Osteocyte (in vitro differentiated cells): ENCODE measurements around the gene DNAH11. TPM values are rescaled to one million over a fixed set of nuclear protein-coding genes. Genes with fewer than 3 reads are reported as not detected.

Experiments used
- DNase-seq: peaks from one replicate; pipeline ENCODE4 v3.0.0; 2021; ENCODE audit warnings: mixed read lengths; ENCODE audit not compliant: unreplicated experiment; ENCODE audit errors: extremely low spot score
- H3K27ac Mint-ChIP-seq: one replicate; pipeline ENCODE4 v1.8.0; 2021; ENCODE audit warnings: mild to moderate bottlenecking, mixed read lengths; ENCODE audit not compliant: unreplicated experiment
- H3K27me3 Mint-ChIP-seq: one replicate; pipeline ENCODE4 v1.8.0; 2021; ENCODE audit warnings: mixed read lengths; ENCODE audit not compliant: unreplicated experiment
- H3K36me3 Mint-ChIP-seq: one replicate; pipeline ENCODE4 v1.8.0; 2021; ENCODE audit warnings: mixed read lengths; ENCODE audit not compliant: unreplicated experiment
- H3K4me1 Mint-ChIP-seq: one replicate; pipeline ENCODE4 v1.8.0; 2021; ENCODE audit warnings: mixed read lengths; ENCODE audit not compliant: unreplicated experiment
- H3K4me3 Mint-ChIP-seq: one replicate; pipeline ENCODE4 v1.8.0; 2021; ENCODE audit warnings: mild to moderate bottlenecking, moderate library complexity, mixed read lengths; ENCODE audit not compliant: unreplicated experiment
- H3K9me3 Mint-ChIP-seq: one replicate; pipeline ENCODE4 v1.8.0; 2021; ENCODE audit warnings: mixed read lengths; ENCODE audit not compliant: unreplicated experiment
- total RNA-seq: library from RNA; stranded (reverse); gene quantifications from 2 replicates; pipeline ENCODE4 v1.2.1, GENCODE V29; 2021
- TF ChIP-seq, protein P1 (sequence below): fragments of 200-600 bp; sonication (generic); IDR thresholded peaks from 2 replicates; pipeline ENCODE4 v1.5.0; 2021; ENCODE audit warnings: antibody characterized with exemption, mild to moderate bottlenecking, moderate library complexity

DNAH11 gene
- total RNA-seq, 1 donor from 2014 or later = not detected

DNA sequence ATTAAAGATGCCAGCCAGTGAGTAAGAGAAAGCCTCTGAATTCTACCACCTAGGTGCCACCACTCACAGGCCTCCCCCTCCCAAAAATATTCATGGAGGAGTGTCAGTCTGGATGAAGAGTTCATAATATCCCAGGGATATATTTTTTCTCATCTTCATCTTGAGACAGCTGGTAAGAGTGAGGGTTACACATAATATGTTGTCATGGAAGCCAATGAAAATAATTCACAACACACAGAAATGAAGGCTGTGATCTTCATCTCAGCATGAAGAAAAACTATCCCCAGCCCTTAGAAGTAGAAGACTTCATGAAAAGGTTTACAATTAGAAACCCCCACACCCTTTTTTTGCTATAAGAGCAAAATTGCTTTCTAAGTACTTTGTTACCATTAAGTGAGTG, 175.6 kb downstream of the DNAH11 start:
- Mint-ChIP-seq H3K4me1 (no peaks in the 10 kb centered on the region), H3K27me3 (no peaks in the 10 kb centered on the region), H3K4me3 (no peak overlapping the region), H3K27ac (no peak overlapping the region), H3K36me3 (no peaks in the 10 kb centered on the region), H3K9me3 (no peaks in the 10 kb centered on the region)
- TF ChIP-seq, protein P1, sequence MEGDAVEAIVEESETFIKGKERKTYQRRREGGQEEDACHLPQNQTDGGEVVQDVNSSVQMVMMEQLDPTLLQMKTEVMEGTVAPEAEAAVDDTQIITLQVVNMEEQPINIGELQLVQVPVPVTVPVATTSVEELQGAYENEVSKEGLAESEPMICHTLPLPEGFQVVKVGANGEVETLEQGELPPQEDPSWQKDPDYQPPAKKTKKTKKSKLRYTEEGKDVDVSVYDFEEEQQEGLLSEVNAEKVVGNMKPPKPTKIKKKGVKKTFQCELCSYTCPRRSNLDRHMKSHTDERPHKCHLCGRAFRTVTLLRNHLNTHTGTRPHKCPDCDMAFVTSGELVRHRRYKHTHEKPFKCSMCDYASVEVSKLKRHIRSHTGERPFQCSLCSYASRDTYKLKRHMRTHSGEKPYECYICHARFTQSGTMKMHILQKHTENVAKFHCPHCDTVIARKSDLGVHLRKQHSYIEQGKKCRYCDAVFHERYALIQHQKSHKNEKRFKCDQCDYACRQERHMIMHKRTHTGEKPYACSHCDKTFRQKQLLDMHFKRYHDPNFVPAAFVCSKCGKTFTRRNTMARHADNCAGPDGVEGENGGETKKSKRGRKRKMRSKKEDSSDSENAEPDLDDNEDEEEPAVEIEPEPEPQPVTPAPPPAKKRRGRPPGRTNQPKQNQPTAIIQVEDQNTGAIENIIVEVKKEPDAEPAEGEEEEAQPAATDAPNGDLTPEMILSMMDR = no peak
- no peak for DNase-seq

DNA sequence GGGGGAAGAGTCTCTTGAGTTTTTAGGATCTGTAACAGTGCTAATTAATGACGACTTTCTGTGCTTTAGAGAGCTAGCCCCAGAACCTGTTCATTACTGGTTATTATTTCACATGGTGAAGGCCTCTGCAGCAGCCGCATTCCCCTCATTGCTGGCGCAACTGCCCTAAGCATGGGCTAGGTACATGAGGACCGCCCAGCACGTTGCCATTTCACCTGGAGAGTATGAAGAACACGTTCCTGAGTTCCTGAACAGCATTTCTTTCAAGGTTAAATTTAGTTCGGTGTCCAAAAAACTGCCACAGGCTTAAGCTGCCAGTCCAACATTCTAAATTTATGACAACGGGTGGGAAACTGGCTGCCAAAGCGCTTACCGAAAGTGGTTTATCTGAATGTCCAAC, 177.0 kb downstream of the DNAH11 start:
- H3K9me3 Mint-ChIP-seq = no peaks in the 10 kb centered on the region
- TF ChIP-seq, protein P1 = no peak
- H3K4me1 Mint-ChIP-seq = no peaks in the 10 kb centered on the region
- no peaks in the 10 kb centered on the region for H3K27me3 Mint-ChIP-seq
- H3K36me3 Mint-ChIP-seq = no peaks in the 10 kb centered on the region
- DNase-seq = no peak
- no peak overlapping the region for H3K4me3 Mint-ChIP-seq
- H3K27ac Mint-ChIP-seq = no peak overlapping the region

DNA sequence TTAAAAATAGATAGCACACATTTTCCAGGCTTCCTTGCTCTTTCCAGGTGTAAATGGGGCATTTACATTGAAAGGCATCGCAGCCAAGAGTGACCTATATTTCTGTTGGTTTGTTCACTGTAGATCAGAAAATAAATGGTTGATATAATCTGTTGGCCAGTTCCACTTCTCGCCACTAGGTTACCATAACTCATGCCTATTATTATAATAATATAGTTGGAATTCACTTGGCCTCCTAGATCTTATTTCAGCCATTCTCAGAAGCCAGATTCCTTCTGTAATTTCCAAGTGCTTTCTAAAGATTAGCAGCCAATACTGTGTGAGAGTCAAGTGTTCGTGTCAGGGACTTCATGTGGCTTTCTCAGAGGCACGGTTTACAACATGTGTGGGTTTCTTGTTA, 179.5 kb downstream of the DNAH11 start:
- no peak for DNase-seq
- no peaks in the 10 kb centered on the region for H3K9me3 Mint-ChIP-seq
- H3K27ac Mint-ChIP-seq = no peak overlapping the region
- H3K27me3 Mint-ChIP-seq = no peaks in the 10 kb centered on the region
- TF ChIP-seq, protein P1 = peak; percentile 10
- H3K4me3 Mint-ChIP-seq = no peak overlapping the region
- H3K4me1 Mint-ChIP-seq = no peaks in the 10 kb centered on the region
- H3K36me3 Mint-ChIP-seq = no peaks in the 10 kb centered on the region

DNA sequence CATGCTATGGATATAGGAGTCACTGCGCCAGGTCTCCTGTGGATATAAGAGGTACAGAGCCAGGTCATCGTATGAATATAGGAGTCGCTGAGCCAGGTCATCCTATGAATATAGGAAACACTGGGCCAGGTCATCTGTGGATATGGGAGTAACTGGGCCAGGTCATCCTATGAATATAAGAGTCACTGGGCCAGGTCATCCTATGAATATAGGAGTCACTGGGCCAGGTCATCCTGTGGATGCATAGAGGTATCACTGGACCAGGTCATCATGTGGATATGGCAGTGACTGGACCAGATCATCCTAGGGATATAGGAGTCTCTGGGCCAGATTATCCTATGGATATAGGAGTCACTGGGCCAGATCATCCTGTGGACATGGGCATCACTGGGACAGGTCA, 181.7 kb downstream of the DNAH11 start:
- no peaks in the 10 kb centered on the region for H3K9me3 Mint-ChIP-seq
- TF ChIP-seq, protein P1 = no peak
- H3K27ac Mint-ChIP-seq = no peak overlapping the region
- H3K4me1 Mint-ChIP-seq = no peaks in the 10 kb centered on the region
- H3K36me3 Mint-ChIP-seq = no peaks in the 10 kb centered on the region
- no peaks in the 10 kb centered on the region for H3K27me3 Mint-ChIP-seq
- H3K4me3 Mint-ChIP-seq = no peak overlapping the region
- DNase-seq = no peak

DNA sequence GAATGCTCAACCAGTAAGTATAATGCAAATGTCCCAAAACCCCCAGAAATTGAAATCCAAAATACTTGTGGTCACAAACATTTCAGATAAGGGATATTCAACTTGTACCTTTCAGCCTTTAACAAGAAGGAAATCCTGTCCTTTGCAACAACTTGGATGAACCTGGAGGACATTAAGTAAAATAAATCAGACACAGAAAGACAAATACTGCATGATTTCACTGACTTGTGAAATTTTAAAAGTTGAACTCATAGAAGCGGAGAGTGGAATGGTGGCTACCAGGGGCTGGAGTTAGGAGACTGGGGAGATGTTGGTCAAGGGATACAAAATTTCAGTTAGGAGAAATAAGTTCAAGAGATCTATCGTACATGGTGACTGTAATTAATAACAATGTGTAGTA, 187.6 kb downstream of the DNAH11 start:
- TF ChIP-seq, protein P1 = no peak
- Mint-ChIP-seq H3K27me3 (no peaks in the 10 kb centered on the region), H3K9me3 (no peaks in the 10 kb centered on the region), H3K4me1 (no peaks in the 10 kb centered on the region), H3K4me3 (no peak overlapping the region), H3K36me3 (no peaks in the 10 kb centered on the region), H3K27ac (no peak overlapping the region)
- DNase-seq = no peak
